Body of pancreas (tissue), 4 donors: ENCODE measurements around the gene HTR1B.

Experiments used
- POLR2A ChIP-seq, 3 donors: fragments of 450-650 bp; IDR thresholded peaks; one replicate each; pipeline ENCODE4 v1.6.1; 2016; ENCODE audit warnings: antibody characterized with exemption in 3 of 3, mild to moderate bottlenecking in 2 of 3
- TF ChIP-seq, protein P1 (sequence below), 7 experiments: fragments of 450-650 bp in 4 of 7; fragments of 200-600 bp in 3 of 7; sonication (generic) in 3 of 7; IDR thresholded peaks; one replicate each; pipeline ENCODE4 v1.5.1; 2016 to 2019; ENCODE audit warnings: antibody characterized with exemption in 7 of 7

- no peak for TF ChIP-seq POLR2A (IDR thresholded peaks at IDR 0.05)
- TF ChIP-seq, protein P1, sequence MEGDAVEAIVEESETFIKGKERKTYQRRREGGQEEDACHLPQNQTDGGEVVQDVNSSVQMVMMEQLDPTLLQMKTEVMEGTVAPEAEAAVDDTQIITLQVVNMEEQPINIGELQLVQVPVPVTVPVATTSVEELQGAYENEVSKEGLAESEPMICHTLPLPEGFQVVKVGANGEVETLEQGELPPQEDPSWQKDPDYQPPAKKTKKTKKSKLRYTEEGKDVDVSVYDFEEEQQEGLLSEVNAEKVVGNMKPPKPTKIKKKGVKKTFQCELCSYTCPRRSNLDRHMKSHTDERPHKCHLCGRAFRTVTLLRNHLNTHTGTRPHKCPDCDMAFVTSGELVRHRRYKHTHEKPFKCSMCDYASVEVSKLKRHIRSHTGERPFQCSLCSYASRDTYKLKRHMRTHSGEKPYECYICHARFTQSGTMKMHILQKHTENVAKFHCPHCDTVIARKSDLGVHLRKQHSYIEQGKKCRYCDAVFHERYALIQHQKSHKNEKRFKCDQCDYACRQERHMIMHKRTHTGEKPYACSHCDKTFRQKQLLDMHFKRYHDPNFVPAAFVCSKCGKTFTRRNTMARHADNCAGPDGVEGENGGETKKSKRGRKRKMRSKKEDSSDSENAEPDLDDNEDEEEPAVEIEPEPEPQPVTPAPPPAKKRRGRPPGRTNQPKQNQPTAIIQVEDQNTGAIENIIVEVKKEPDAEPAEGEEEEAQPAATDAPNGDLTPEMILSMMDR (IDR thresholded peaks at IDR 0.05): no peak
These were observed 11.8 kb downstream of the HTR1B start for GRCh38 chr6:77451466-77451865.
